ENCODE results near the gene USP25. TPM values are rescaled to one million over a fixed set of nuclear protein-coding genes. Genes with fewer than 3 reads are reported as not detected.
A peak's percentile ranks its signal among the peaks of the same experiment; 100 is the strongest.

Gene USP25
- total and polyA plus RNA-seq, 2 of the 8 experiments (the other 6 are each of a cell fraction or from before 2014, with no cell fraction given) = 11.2 to 48.1 TPM

- no peak overlapping the region for H3K4ac ChIP-seq (replicated peaks; ENCODE audit: insufficient read length, low read depth, low read length)
- peaks cover 0 to 97% of the 10 kb centered on the region in 2 experiments; a peak in 2 of 4 replicates for H3K79me2 ChIP-seq (ENCODE audit: control insufficient read depth in 1 of 2, insufficient read depth in 2 of 2, low read length in 2 of 2)
- no peaks in the 10 kb centered on the region for H3K27me3 ChIP-seq (replicated peaks in 1 of 4; ENCODE audit: control insufficient read depth in 3 of 4, extremely low read depth in 1 of 4, insufficient read depth in 3 of 4, low read length in 3 of 4)
- peaks cover 0 to 2% of the 10 kb centered on the region in 2 experiments for H4K20me1 ChIP-seq (replicated peaks in 1 of 2; ENCODE audit: control insufficient read depth in 1 of 2, insufficient read depth in 2 of 2, low read length in 2 of 2)
- ChIA-PET CTCF (ENCODE audit: partially characterized antibody) (interaction anchor here (0.9 to 1.1 kb wide), 2 partner anchors 19 to 22 kb away, joined by 3 to 4 read pairs; no protein-coding TSS in a partner anchor), POLR2A (ENCODE audit: partially characterized antibody) (interaction anchor here (1.4 kb wide), 1 partner anchor 11 kb away, joined by 3 read pairs; no protein-coding TSS in a partner anchor)
- H2BK120ac ChIP-seq (replicated peaks; ENCODE audit: low read depth, low read length) = no peak overlapping the region
- no peaks in the 10 kb centered on the region; the same call in 1 of the 2 replicates for H3K79me1 ChIP-seq (ENCODE audit: low read depth, low read length)
- no peak overlapping the region for H3K9ac ChIP-seq (replicated peaks in 1 of 4; ENCODE audit: extremely low read depth in 1 of 4, low read depth in 3 of 4, low read length in 3 of 4)
- H3K56ac ChIP-seq (replicated peaks; ENCODE audit: insufficient read length, low read depth, low read length) = no peak overlapping the region
- DNase-seq (ENCODE audit: low read depth in 1 of 2, low spot score in 2 of 2) = no peak
- no peak overlapping the region for H4K8ac ChIP-seq (ENCODE audit: extremely low read depth, insufficient read depth, low read length)
- H3K36me3 ChIP-seq (ENCODE audit: control insufficient read depth in 2 of 4, insufficient read depth in 4 of 4, low read length in 3 of 4) = peaks cover 0 to 5% (median 0%) of the 10 kb centered on the region in 4 experiments; a peak in 1 of 8 replicates
- no peak overlapping the region for H3K4me3 ChIP-seq (ENCODE audit: extremely low read depth in 1 of 4, insufficient read depth in 2 of 4, low read depth in 3 of 4, low read length in 4 of 4)
- no peak overlapping the region for H2BK20ac ChIP-seq (ENCODE audit: low read length)
- H3K4me2 ChIP-seq (ENCODE audit: insufficient read depth in 1 of 2, low read depth in 2 of 2, low read length in 2 of 2) = no peak overlapping the region
- H3K9me3 ChIP-seq (ENCODE audit: insufficient read depth in 2 of 2, low read depth in 1 of 2, low read length in 1 of 2) = no peaks in the 10 kb centered on the region
- peaks cover 0 to 9% (median 5%) of the 10 kb centered on the region in 4 experiments; a peak in 3 of 7 replicates for H3K4me1 ChIP-seq (replicated peaks in 1 of 4; ENCODE audit: control insufficient read depth in 3 of 4, insufficient read depth in 4 of 4, low read length in 3 of 4)
- no peak overlapping the region for H2AK5ac ChIP-seq (ENCODE audit: low read depth, low read length)
- H3K23ac ChIP-seq (ENCODE audit: insufficient read length) = no peak overlapping the region
- H2BK15ac ChIP-seq (ENCODE audit: low read length) = no peak overlapping the region
- 90% methylated on average over 6 of the region's 6 CpGs; no CpG with 5 or more reads in 1 of the 2 experiments for WGBS, 2 experiments (ENCODE audit: extremely low coverage in 1 of 2, insufficient coverage in 1 of 2, insufficient read length in 1 of 2, insufficient replicate concordance in 2 of 2, low coverage in 1 of 2, low lambda C conversion rate in 2 of 2, missing lambda C conversion rate in 1 of 2)
- H2BK5ac ChIP-seq (ENCODE audit: low read depth, low read length) = no peak overlapping the region
- H3K18ac ChIP-seq (ENCODE audit: extremely low read depth, low read length) = no peak overlapping the region
- peak overlapping the region; percentile 42 for H3K14ac ChIP-seq (ENCODE audit: insufficient read length)
- TF ChIP-seq YY1 (IDR thresholded peaks at IDR 0.05; ENCODE audit: low read depth, low read length) (no peak), SAP30 (IDR thresholded peaks at IDR 0.05; ENCODE audit: insufficient read depth, insufficient replicate concordance, low read length) (no peak), SIRT6 (IDR thresholded peaks at IDR 0.05; ENCODE audit: low read length) (no peak), POLR2A (IDR thresholded peaks at IDR 0.05; ENCODE audit: control extremely low read depth in 1 of 2, low read depth in 2 of 2, low read length in 2 of 2) (no peak), CBX8 (IDR thresholded peaks at IDR 0.05; ENCODE audit: borderline replicate concordance, low read depth, low read length) (no peak), ASH2L (IDR thresholded peaks at IDR 0.05; ENCODE audit: low read length) (no peak), SP4 (IDR thresholded peaks at IDR 0.05; ENCODE audit: low read length) (no peak), SP1 (IDR thresholded peaks at IDR 0.05; ENCODE audit: low read depth, low read length) (no peak), SP2 (IDR thresholded peaks at IDR 0.05; ENCODE audit: low read length) (no peak)
- TF ChIP-seq, protein P1, sequence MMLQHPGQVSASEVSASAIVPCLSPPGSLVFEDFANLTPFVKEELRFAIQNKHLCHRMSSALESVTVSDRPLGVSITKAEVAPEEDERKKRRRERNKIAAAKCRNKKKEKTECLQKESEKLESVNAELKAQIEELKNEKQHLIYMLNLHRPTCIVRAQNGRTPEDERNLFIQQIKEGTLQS (IDR thresholded peaks at IDR 0.05; ENCODE audit: insufficient read depth, low read depth, low read length) = no peak
- no peaks in the 10 kb centered on the region for H3K23me2 ChIP-seq (ENCODE audit: low read depth, low read length)
- H2BK12ac ChIP-seq (ENCODE audit: low read depth, low read length) = no peak overlapping the region
- H3K27ac ChIP-seq (ENCODE audit: low read depth, low read length) = no peak overlapping the region
- H2AFZ ChIP-seq (ENCODE audit: low read length) = no peak overlapping the region
- no peak for FAIRE-seq
- no peak overlapping the region for H4K5ac ChIP-seq (ENCODE audit: insufficient read length, low read depth, low read length)
- H4K91ac ChIP-seq (replicated peaks; ENCODE audit: insufficient read length, low read length) = no peak overlapping the region
Measured at GRCh38 chr21:15771311-15771710, 41.5 kb downstream of the USP25 start.

Data from H1 (cell line).